ENCODE results near the gene FSIP1.

FSIP1 gene

GRCh38 chr15:39582286-39582976, 200.2 kb downstream of the FSIP1 start:
- no peak for DNase-seq (ENCODE audit: low read depth)

- peak; percentile 21 for DNase-seq (ENCODE audit: low read depth)
Observed at GRCh38 chr15:39581793-39582285, 200.8 kb downstream of the FSIP1 start.

GRCh38 chr15:39581242-39581792, 201.3 kb downstream of the FSIP1 start:
- no peak for DNase-seq (ENCODE audit: low read depth)

GRCh38 chr15:39580485-39581241, 202.0 kb downstream of the FSIP1 start, which contains the start of gene THBS1:
Gene THBS1 (plus strand): TSS chr15:39581079. CDS start chr15:39581858, 779 bp downstream.
- DNase-seq (ENCODE audit: low read depth): peak; percentile 64

- peak; percentile 89 for DNase-seq (ENCODE audit: low read depth)
Observed at GRCh38 chr15:39580117-39580484, 202.5 kb downstream of the FSIP1 start.

GRCh38 chr15:39579487-39580116, 203.0 kb downstream of the FSIP1 start:
- peak; percentile 89 for DNase-seq (ENCODE audit: low read depth)

- DNase-seq (ENCODE audit: low read depth): no peak
Observed at GRCh38 chr15:39578851-39579486, 203.7 kb downstream of the FSIP1 start.

GRCh38 chr15:39575180-39575579, 207.5 kb downstream of the FSIP1 start:
- DNase-seq (ENCODE audit: low read depth): no peak

- DNase-seq (ENCODE audit: low read depth): peak; percentile 48
Observed at GRCh38 chr15:39574427-39574826, 208.2 kb downstream of the FSIP1 start.

GRCh38 chr15:39573844-39574243, 208.8 kb downstream of the FSIP1 start:
- DNase-seq (ENCODE audit: low read depth): no peak

- no peak for DNase-seq (ENCODE audit: low read depth)
Observed at GRCh38 chr15:39573287-39573686, 209.4 kb downstream of the FSIP1 start.

- DNase-seq (ENCODE audit: low read depth): no peak
Observed at GRCh38 chr15:39565851-39566250, 216.8 kb downstream of the FSIP1 start.

GRCh38 chr15:39564972-39565665, 217.5 kb downstream of the FSIP1 start:
- DNase-seq (ENCODE audit: low read depth): no peak

GRCh38 chr15:39558421-39558820, 224.2 kb downstream of the FSIP1 start:
- no peak for DNase-seq (ENCODE audit: low read depth)

GRCh38 chr15:39556461-39556860, 226.2 kb downstream of the FSIP1 start:
- DNase-seq (ENCODE audit: low read depth): peak; percentile 42

- DNase-seq (ENCODE audit: low read depth): no peak
Observed at GRCh38 chr15:39555885-39556284, 226.8 kb downstream of the FSIP1 start.

GRCh38 chr15:39554746-39555387, 227.8 kb downstream of the FSIP1 start:
- DNase-seq (ENCODE audit: low read depth): no peak

GRCh38 chr15:39553947-39554693, 228.5 kb downstream of the FSIP1 start:
- DNase-seq (ENCODE audit: low read depth): no peak

- DNase-seq (ENCODE audit: low read depth): no peak
Observed at GRCh38 chr15:39552556-39552955, 230.1 kb downstream of the FSIP1 start.

- DNase-seq (ENCODE audit: low read depth): no peak
Observed at GRCh38 chr15:39551476-39551875, 231.2 kb downstream of the FSIP1 start.
